ENCODE results near the gene TBC1D30.

Gene TBC1D30

DNA sequence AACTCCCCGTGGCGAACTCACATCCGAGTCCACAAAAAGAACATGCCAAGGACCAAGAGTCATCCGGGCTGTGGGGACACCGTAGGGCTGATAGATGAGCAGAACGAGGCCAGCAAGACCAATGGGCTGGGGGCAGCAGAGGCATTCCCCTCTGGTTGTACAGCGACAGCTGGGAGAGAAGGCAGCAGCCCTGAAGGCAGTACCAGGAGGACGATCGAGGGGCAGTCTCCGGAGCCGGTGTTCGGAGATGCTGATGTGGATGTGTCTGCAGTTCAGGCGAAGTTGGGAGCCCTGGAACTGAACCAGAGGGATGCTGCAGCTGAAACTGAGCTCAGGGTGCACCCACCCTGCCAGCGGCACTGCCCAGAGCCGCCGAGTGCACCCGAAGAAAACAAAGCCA is 50.7 kb downstream of the TBC1D30 start:
- DNase-seq, result no peak

GRCh38 chr12:64876388-64877071 is 52.1 kb downstream of the TBC1D30 start:
- DNase-seq, result no peak

GRCh38 chr12:64877363-64878004 is 53.0 kb downstream of the TBC1D30 start:
- no peak for DNase-seq

GRCh38 chr12:64882687-64883086 is 58.2 kb downstream of the TBC1D30 start:
- DNase-seq, result no peak

GRCh38 chr12:64883264-64884163 is 59.1 kb downstream of the TBC1D30 start:
- no peak for DNase-seq

DNA sequence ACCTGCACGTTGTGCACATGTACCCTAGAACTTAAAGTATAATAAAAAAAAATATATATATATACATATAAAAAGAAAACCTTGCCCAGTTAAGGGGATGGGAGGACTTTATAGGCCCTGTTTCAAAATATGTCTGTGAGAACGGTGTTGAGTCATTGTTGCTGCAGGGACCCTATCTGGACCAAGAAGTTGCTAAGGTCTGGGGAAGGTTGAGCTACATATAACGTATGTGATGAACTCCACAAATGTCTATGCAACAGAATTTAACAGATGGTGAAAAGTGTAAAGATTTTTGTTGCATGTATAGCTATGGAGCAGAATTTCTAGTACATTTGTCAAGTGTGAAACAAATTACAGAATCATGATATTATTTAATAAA is 59.7 kb downstream of the TBC1D30 start:
- DNase-seq, result no peak

GRCh38 chr12:64884728-64885127 is 60.3 kb downstream of the TBC1D30 start:
- no peak for DNase-seq

DNA sequence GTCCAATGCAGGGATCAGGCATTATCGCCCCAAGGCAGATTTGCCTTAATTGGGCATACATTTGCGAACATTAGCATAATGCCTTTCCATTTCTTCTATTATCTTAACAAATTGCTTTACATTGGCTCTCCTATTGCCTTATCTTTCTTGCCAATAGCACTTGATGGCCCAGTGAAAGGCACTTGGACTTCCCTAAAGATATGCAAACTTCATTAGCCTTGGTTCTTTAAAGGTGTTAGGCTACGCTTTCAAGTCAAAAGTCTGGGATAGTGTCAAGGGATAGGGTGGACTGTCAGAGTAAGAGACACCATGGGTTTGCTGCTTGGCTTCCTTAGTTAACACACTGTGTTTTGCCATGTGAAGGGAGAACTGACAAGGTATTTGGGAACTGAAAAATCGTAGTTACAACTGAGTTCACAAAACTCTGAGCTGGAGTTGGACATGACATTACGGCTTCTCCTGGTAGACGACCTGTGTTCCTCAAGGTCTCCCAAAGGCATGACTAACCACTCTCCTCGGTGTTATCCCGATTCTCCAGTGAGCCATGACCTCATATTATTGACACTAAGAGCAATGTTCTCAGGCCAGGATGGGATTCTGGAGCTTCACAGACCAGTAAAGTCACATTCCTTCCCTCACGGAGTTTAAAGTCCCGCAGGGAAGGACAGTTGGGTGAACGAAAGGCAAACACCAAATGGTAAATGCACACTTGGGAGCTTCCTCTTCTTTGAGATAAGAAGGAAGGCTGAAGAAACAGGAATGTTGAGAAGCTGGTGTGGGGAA is 65.2 kb downstream of the TBC1D30 start:
- no peak for DNase-seq

DNA sequence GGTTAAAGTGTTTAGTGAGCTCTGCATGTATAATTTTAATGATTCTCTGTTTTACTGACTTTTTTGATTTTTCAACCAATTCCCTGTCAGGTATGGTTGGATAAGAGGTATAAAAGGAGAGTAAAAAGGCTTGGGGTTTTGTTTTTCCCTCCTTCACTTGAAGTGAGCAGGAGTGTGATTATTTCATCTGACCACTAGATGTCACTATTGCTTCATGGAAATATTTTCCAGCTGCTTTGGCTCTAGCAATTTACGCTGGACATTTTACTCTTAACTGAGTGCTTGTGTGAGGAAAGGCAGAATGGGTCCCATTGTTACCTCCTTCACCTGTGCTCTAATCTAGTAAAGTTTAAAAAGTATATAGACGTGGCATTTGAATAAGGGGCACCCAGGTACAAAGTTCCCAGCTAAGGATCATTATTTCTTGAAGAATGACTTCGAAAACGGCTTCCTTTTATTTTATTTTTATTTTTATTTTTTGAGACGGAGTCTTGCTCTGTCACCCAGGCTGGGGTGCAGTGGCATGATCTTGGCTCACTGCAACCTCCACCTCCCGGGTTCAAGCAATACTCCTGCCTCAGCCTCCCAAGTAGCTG is 66.5 kb downstream of the TBC1D30 start:
- peak; percentile 37 for DNase-seq

DNA sequence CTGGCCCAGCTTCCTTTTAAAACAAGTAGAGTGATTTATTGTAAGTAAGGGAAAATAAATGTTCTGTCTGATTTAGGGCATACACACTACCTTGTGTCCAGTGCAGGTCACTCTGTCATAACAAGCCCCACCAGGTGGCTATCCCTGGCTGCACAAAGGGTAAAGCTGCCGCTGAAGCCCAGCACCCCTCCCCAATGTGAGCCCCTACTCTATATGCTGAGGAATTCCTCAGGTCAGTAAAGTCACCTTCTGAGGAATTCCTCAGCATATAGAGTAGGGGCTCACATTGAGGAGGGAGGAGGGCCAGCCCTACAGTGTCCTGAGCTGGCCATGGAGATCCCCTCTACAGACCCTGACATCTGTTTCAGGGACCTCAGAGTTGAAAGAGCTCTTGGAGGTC is 67.2 kb downstream of the TBC1D30 start:
- DNase-seq, result no peak

DNA sequence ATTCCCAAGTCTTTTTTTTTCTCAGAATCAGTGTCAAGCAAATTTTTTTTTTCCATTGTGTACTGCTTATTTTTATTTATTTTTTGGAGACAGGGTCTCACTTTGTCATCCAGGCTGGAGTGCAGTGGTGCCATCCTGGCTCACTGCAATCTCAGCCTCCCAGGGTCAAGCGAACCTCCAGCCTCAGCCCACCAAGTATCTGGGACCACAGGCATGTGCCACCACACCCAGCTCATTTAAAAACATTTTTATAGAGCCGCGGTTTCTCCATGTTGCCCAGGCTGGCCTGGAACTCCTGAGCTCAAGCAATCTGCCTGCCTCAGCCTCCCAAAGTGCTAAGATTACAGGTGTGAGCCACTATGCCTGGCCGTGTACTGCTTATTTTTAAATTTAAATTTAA is 68.1 kb downstream of the TBC1D30 start:
- DNase-seq, result no peak

GRCh38 chr12:64893961-64894360 is 69.5 kb downstream of the TBC1D30 start:
- no peak for DNase-seq

GRCh38 chr12:64894827-64895475 is 70.5 kb downstream of the TBC1D30 start:
- DNase-seq, result no peak

DNA sequence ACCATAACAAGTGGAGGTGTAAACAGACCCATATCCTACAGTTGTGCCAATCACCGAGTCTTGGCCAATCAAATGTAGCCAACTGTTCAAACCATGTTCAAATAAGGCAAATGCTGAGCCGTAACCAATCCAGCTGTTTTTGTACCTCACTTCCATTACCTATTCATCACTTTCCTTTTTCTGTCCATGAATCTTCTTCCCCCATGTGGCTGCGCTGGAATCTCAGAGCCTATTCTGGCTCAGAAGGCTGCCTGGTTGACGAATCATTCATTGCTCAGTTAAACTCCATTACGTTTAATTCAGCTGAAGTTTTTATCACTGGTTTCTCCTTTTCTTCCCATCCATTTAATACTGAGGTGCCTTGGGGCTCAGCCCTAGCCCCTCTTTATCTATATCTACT is 71.1 kb downstream of the TBC1D30 start:
- DNase-seq, result no peak

GRCh38 chr12:64900540-64900939 is 76.1 kb downstream of the TBC1D30 start:
- no peak for DNase-seq

- no peak for DNase-seq
Measured at GRCh38 chr12:64903479-64904152, 79.2 kb downstream of the TBC1D30 start.

- no peak for DNase-seq
Measured at GRCh38 chr12:64907097-64907496, 82.7 kb downstream of the TBC1D30 start.

- DNase-seq, result no peak
Measured at GRCh38 chr12:64909124-64909523, 84.7 kb downstream of the TBC1D30 start.

- no peak for DNase-seq
Measured at GRCh38 chr12:64911081-64911480, 86.6 kb downstream of the TBC1D30 start.

DNA sequence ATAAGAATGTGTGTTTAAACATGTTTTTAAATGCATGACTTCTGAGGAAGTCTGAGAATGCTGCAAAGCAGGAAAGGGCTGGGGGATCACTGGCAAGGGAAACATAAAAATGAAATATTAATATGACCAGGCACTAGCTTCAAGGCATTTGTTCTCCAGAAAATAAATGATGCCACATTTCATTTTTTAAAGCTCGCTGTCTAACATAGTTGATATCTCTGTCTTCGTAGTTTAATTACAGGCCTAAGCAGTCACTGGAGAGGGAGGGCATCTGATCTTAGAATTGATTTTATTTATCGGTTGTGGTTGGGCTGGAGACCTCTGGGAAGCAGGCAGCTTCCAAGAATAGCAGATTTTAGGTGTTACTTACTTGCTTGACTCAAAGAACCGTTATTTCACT is 87.5 kb downstream of the TBC1D30 start:
- no peak for DNase-seq

- DNase-seq, result no peak
Measured at GRCh38 chr12:64912516-64913255, 88.2 kb downstream of the TBC1D30 start.

Measured in NCI-H1092 (cell line).